WERI-Rb-1 (cell line): ENCODE measurements around the gene HCCS.

ENCODE experiments used
- DNase-seq: peaks from one replicate; pipeline ENCODE4 v3.0.0-alpha.2; 2020
- H3K27ac ChIP-seq: fragments of 250-450 bp; sonication (Bioruptor Pico); 2 replicates; pipeline ENCODE4 v1.5.1; 2020; ENCODE audit warnings: mild to moderate bottlenecking, moderate library complexity
- H3K27me3 ChIP-seq: fragments of 250-450 bp; sonication (Bioruptor Pico); 2 replicates; pipeline ENCODE4 v1.5.1; 2021; ENCODE audit warnings: mild to moderate bottlenecking, low read depth, moderate library complexity; ENCODE audit not compliant: insufficient read depth, severe bottlenecking
- H3K36me3 ChIP-seq: fragments of 250-450 bp; sonication (Bioruptor Pico); 2 replicates; pipeline ENCODE4 v1.5.1; 2020; ENCODE audit warnings: mild to moderate bottlenecking, moderate library complexity
- H3K4me3 ChIP-seq: 2 replicates; pipeline ENCODE4 v1.5.1; 2011; ENCODE audit warnings: low read depth, mild to moderate bottlenecking, control low read depth, low read length
- H3K9me3 ChIP-seq: fragments of 250-450 bp; sonication (Bioruptor Pico); 2 replicates; pipeline ENCODE4 v1.5.1; 2021; ENCODE audit warnings: mild to moderate bottlenecking, moderate library complexity; ENCODE audit not compliant: severe bottlenecking
- CTCF ChIP-seq: IDR thresholded peaks from 2 replicates; pipeline ENCODE4 v1.5.1; 2011; ENCODE audit warnings: low read depth, mild to moderate bottlenecking, control low read depth, inconsistent platforms, low read length

The HCCS gene

GRCh38 chrX:11124112-11124511, 13.0 kb downstream of the HCCS start:
- Histone ChIP-seq H3K9me3 (no peaks in the 10 kb centered on the region), H3K4me3 (no peak overlapping the region), H3K27ac (no peak overlapping the region), H3K27me3 (no peaks in the 10 kb centered on the region), H3K36me3 (peaks cover 12% of the 10 kb centered on the region)
- no peak for TF ChIP-seq CTCF
- no peak for DNase-seq

- Histone ChIP-seq H3K9me3 (no peaks in the 10 kb centered on the region), H3K36me3 (peaks cover 12% of the 10 kb centered on the region), H3K27me3 (no peaks in the 10 kb centered on the region), H3K27ac (no peak overlapping the region), H3K4me3 (no peak overlapping the region)
- DNase-seq, result no peak
- no peak for TF ChIP-seq CTCF
These were observed 13.9 kb downstream of the HCCS start for GRCh38 chrX:11125060-11125459.

- H3K27ac ChIP-seq, result no peak overlapping the region
- TF ChIP-seq CTCF, result no peak
- DNase-seq, result no peak
- H3K27me3 ChIP-seq, result no peaks in the 10 kb centered on the region
- no peaks in the 10 kb centered on the region for H3K9me3 ChIP-seq
- no peak overlapping the region for H3K4me3 ChIP-seq
- no peaks in the 10 kb centered on the region for H3K36me3 ChIP-seq
These were observed 18.5 kb downstream of the HCCS start for GRCh38 chrX:11129534-11130105.

GRCh38 chrX:11130136-11130535, 19.0 kb downstream of the HCCS start:
- DNase-seq, result no peak

GRCh38 chrX:11131146-11131545, 20.0 kb downstream of the HCCS start:
- no peaks in the 10 kb centered on the region for H3K9me3 ChIP-seq
- DNase-seq, result no peak
- TF ChIP-seq CTCF, result no peak
- H3K4me3 ChIP-seq, result no peak overlapping the region
- no peaks in the 10 kb centered on the region for H3K27me3 ChIP-seq
- H3K36me3 ChIP-seq, result no peaks in the 10 kb centered on the region
- no peak overlapping the region for H3K27ac ChIP-seq

More at GRCh38 chrX:11130136-11130535, 19.0 kb downstream of the HCCS start:
- TF ChIP-seq CTCF, result no peak
- H3K36me3 ChIP-seq, result no peaks in the 10 kb centered on the region
- no peaks in the 10 kb centered on the region for H3K27me3 ChIP-seq
- H3K27ac ChIP-seq, result no peak overlapping the region
- H3K9me3 ChIP-seq, result no peaks in the 10 kb centered on the region
- H3K4me3 ChIP-seq, result no peak overlapping the region

GRCh38 chrX:11135564-11136185, 24.5 kb downstream of the HCCS start:
- no peak for TF ChIP-seq CTCF
- Histone ChIP-seq H3K36me3 (no peaks in the 10 kb centered on the region), H3K27me3 (no peaks in the 10 kb centered on the region), H3K9me3 (no peaks in the 10 kb centered on the region), H3K4me3 (no peak overlapping the region), H3K27ac (no peak overlapping the region)
- DNase-seq, result no peak
